Transverse colon (tissue), 4 donors: ENCODE measurements around the gene PITPNC1. TPM values are rescaled to one million over a fixed set of nuclear protein-coding genes. Genes with fewer than 3 reads are reported as not detected.

Experiments used
- DNase-seq: peaks from one replicate; pipeline ENCODE4 v3.0.0-alpha.2; 2019
- H3K27ac ChIP-seq, 4 donors: fragments of 200-600 bp; sonication (generic); 2 replicates each; pipeline ENCODE4 v1.5.1; 2016 to 2018; ENCODE audit warnings: inconsistent platforms in 4 of 4
- H3K27me3 ChIP-seq: fragments of 200-600 bp; sonication (generic); 2 replicates; pipeline ENCODE4 v1.5.1; 2017; ENCODE audit warnings: inconsistent platforms
- H3K36me3 ChIP-seq, 4 donors: fragments of 200-600 bp; sonication (generic); 2 replicates each; pipeline ENCODE4 v1.5.1; 2017 to 2019; ENCODE audit warnings: inconsistent platforms in 4 of 4
- H3K4me1 ChIP-seq, 4 donors: fragments of 200-600 bp; sonication (generic); 2 replicates each; pipeline ENCODE4 v1.5.1; 2017 to 2020; ENCODE audit warnings: inconsistent platforms in 4 of 4
- H3K4me3 ChIP-seq, 4 donors: fragments of 200-600 bp; sonication (generic); 1 replicate in 1 of 4; 2 replicates in 3 of 4; pipeline versions ENCODE4 v1.5.1 to v1.6.1; 2017 to 2019; ENCODE audit warnings: inconsistent platforms in 4 of 4
- H3K9me3 ChIP-seq, 2 donors: fragments of 200-600 bp; sonication (generic); 2 replicates each; pipeline ENCODE4 v1.5.1; 2017 to 2019; ENCODE audit warnings: inconsistent platforms in 2 of 2
- CTCF ChIP-seq, 5 experiments: fragments of 200-600 bp in 3 of 5; fragments of 450-650 bp in 2 of 5; sonication (generic) in 3 of 5; IDR thresholded peaks; 1 replicate in 2 of 5; 2 replicates in 3 of 5; pipeline ENCODE4 v1.5.1; 2016 to 2017; ENCODE audit warnings: antibody characterized with exemption in 5 of 5, inconsistent platforms in 3 of 5, mild to moderate bottlenecking in 2 of 5, moderate library complexity in 1 of 5
- EP300 ChIP-seq: sonication (generic); formaldehyde crosslinking; IDR thresholded peaks from one replicate; pipeline ENCODE4 v1.6.1; 2017; ENCODE audit warnings: antibody characterized with exemption, low read depth
- POLR2A ChIP-seq: fragments of 450-650 bp; IDR thresholded peaks from one replicate; pipeline ENCODE4 v1.6.1; 2016; ENCODE audit warnings: antibody characterized with exemption, mild to moderate bottlenecking, moderate library complexity
- POLR2AphosphoS5 ChIP-seq, 3 donors: sonication (generic); formaldehyde crosslinking; IDR thresholded peaks; one replicate each; pipeline ENCODE4 v1.6.1; 2016; ENCODE audit warnings: antibody characterized with exemption in 3 of 3
- WGBS, 2 donors: methylation state at CpG; one replicate each; pipeline ENCODE4 v1.1.5; 2018; ENCODE audit warnings: low coverage in 1 of 2; 5-methylcytosine and 5-hydroxymethylcytosine counted together
- in situ Hi-C, 4 donors: fragments of 200-750 bp; cut with MboI; loops; one replicate each; pipeline versions ENCODE4 v1.15.0 to v1.15.1; 2017; ENCODE audit warnings: low sequenced_read_pairs in 3 of 4, low pct_ligation_motif_present in 1 of 4, low pct_unique_long_range_greater_than_20kb in 1 of 4
- intact Hi-C: fragments of 100-400 bp; cut with DNase I; formaldehyde crosslinking; loops from one replicate; pipeline ENCODE4 v1.15.1; 2023; ENCODE audit warnings: low total_unique reads
- total RNA-seq, 4 donors: library from RNA; depleted of rRNA; stranded (reverse); fragments of >200 nt; gene quantifications; one replicate each; pipeline ENCODE4 v1.1.0, GENCODE V29; 2016

The PITPNC1 gene
- total RNA-seq, 4 donors from 2014 or later: 1.6 to 10.3 (median 4.0) TPM

- no peaks in the 10 kb centered on the region for H3K36me3 ChIP-seq
- H3K27me3 ChIP-seq: no peaks in the 10 kb centered on the region
- H3K9me3 ChIP-seq: no peaks in the 10 kb centered on the region
- peak overlapping the region; percentile 62 to 71 (median 68) for H3K27ac ChIP-seq
- in situ Hi-C loops (no loop called here), intact Hi-C loops (no loop called here)
- DNase-seq: peak; percentile 40
- 33 to 37% methylated on average over 12 to 19 of the region's 19 CpGs for WGBS, 2 donors
- peaks cover 0 to 38% (median 8%) of the 10 kb centered on the region in 4 donors for H3K4me1 ChIP-seq
- peak overlapping the region in 2 of 4 donors; percentile 3 to 30 for H3K4me3 ChIP-seq
- TF ChIP-seq EP300 (no peak), POLR2A (peak; percentile 57), POLR2AphosphoS5 (IDR thresholded peaks at IDR 0.05) (peak in 2 of 3 donors; percentile 21 to 46), CTCF (IDR thresholded peaks at IDR 0.05) (no peak)
Measured at GRCh38 chr17:67441052-67441895, 64.2 kb downstream of the PITPNC1 start.

GRCh38 chr17:67441896-67442219, 64.8 kb downstream of the PITPNC1 start:
- in situ Hi-C loops: no loop called here
- Histone ChIP-seq H3K36me3 (no peaks in the 10 kb centered on the region), H3K4me3 (peak overlapping the region in 1 of 4 donors; percentile 30), H3K27ac (peak overlapping the region; percentile 62 to 71 (median 68)), H3K27me3 (no peaks in the 10 kb centered on the region), H3K4me1 (peaks cover 0 to 38% (median 8%) of the 10 kb centered on the region in 4 donors), H3K9me3 (no peaks in the 10 kb centered on the region)
- no peak for TF ChIP-seq POLR2A
- no peak for TF ChIP-seq CTCF (IDR thresholded peaks at IDR 0.05)
- TF ChIP-seq POLR2AphosphoS5 (IDR thresholded peaks at IDR 0.05): no peak
- no peak for TF ChIP-seq EP300
- no peak for DNase-seq
- intact Hi-C loops: no loop called here
- WGBS, 2 donors: 43 to 76% methylated on average over 1 of the region's 1 CpG

DNA sequence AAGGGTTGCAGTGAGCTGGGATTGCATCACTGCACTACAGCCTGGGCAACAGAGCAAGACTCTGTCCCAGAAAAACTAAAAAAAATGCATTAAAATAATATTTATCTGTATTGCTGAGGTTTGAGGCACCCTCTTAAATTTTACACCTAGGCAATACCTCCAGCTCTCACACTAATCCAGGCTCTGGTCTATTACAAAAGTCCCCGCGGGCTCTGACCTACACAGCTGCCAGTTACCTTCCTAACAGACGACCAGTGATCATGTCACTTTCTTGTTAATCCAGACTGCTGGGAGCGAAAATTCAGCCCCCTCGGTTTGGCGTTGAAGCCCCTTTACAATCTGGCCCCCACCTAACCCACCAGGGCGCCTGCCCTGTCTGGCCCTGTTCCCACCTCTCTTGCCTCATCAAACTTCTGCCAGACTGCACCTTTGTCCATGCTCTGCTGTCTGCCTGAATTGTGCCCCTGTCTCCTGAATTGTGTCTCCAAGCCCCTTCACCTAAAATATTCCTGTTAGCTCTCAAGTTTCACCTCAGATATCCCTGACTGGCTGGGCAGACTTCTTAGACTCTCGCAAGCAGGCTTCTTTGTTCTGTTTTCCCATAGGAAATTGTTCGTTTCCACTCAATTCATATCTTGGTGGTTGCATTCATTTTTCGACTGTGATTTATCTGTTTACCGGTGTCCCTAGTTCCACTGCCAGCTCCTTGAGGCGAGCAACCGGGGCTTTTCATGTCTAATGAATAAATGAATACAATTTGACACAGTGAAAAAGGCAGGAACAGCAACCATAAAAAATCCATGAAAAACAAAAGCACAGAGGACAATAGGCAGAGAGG, 65.9 kb downstream of the PITPNC1 start:
- H3K27ac ChIP-seq: peak overlapping the region; percentile 15 to 43 (median 30)
- intact Hi-C loops (no loop called here), in situ Hi-C loops (no loop called here)
- WGBS, 2 donors: 71 to 84% methylated on average over 11 to 13 of the region's 13 CpGs
- no peaks in the 10 kb centered on the region for H3K27me3 ChIP-seq
- peaks cover 0 to 38% (median 8%) of the 10 kb centered on the region in 4 donors for H3K4me1 ChIP-seq
- DNase-seq: no peak
- H3K36me3 ChIP-seq: no peaks in the 10 kb centered on the region
- no peaks in the 10 kb centered on the region for H3K9me3 ChIP-seq
- TF ChIP-seq POLR2AphosphoS5 (IDR thresholded peaks at IDR 0.05) (no peak), CTCF (IDR thresholded peaks at IDR 0.05) (no peak), EP300 (no peak), POLR2A (no peak)
- H3K4me3 ChIP-seq: no peak overlapping the region

DNA sequence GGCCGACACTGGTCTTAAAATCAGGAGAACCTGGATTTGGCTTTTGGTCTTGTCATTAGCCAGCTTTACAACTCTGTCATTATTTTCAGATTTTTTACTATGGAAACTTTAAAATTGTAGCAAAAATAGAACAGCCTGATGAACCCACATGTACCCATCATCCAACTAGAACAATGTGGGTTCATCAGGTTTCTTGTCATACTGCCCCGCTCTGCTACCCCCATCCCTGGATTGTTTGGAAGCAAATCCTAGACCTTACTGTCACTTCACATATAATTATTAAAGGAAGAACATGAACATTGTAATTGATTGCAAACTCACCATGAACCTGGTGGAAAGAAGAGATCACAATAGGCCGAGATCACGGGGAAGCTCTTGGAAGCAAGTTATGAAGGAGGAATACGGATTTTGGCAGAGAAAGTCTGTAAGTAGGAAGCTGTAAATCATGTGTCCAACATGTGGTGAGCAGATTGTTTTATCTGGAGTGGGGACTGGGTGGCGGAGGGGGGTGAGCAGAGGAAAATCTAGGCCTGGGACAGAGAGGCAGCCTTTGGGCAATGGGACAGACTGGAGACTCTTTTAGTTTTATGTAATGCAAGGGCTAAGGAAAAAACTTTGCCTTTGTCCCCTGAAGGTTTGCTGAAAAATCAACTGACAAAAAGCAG, 67.0 kb downstream of the PITPNC1 start:
- no peak for DNase-seq

More for the DNA sequence above, 67.0 kb downstream of the PITPNC1 start:
- Histone ChIP-seq H3K4me3 (no peak overlapping the region), H3K27me3 (no peaks in the 10 kb centered on the region), H3K36me3 (no peaks in the 10 kb centered on the region), H3K9me3 (no peaks in the 10 kb centered on the region), H3K4me1 (peaks cover 0 to 38% (median 8%) of the 10 kb centered on the region in 4 donors), H3K27ac (peak overlapping the region; percentile 29 to 43 (median 38))
- in situ Hi-C loops (no loop called here), intact Hi-C loops (no loop called here)
- WGBS, 2 donors: 72% methylated on average over 4 to 6 of the region's 6 CpGs
- TF ChIP-seq POLR2AphosphoS5 (IDR thresholded peaks at IDR 0.05): no peak
- TF ChIP-seq POLR2A: no peak
- TF ChIP-seq CTCF (IDR thresholded peaks at IDR 0.05): no peak
- TF ChIP-seq EP300: no peak
